Esophagus squamous epithelium (tissue), 4 donors: Measurements from ENCODE around the gene MRPL55.

Experiments
- CTCF ChIP-seq, 6 experiments: fragments of 450-650 bp in 4 of 6; fragments of 200-600 bp in 2 of 6; sonication (generic) in 2 of 6; IDR thresholded peaks; one replicate each; pipeline ENCODE4 v1.5.1; 2016 to 2019; ENCODE audit warnings: antibody characterized with exemption in 6 of 6, mild to moderate bottlenecking in 4 of 6, moderate library complexity in 4 of 6
- POLR2A ChIP-seq, 4 donors: fragments of 450-650 bp; IDR thresholded peaks; one replicate each; pipeline ENCODE4 v1.6.1; 2017; ENCODE audit warnings: antibody characterized with exemption in 4 of 4, mild to moderate bottlenecking in 4 of 4, moderate library complexity in 3 of 4

GRCh38 chr1:228070173-228070572 lies 38.9 kb downstream of the MRPL55 start:
- TF ChIP-seq CTCF (IDR thresholded peaks at IDR 0.05) (no peak), POLR2A (IDR thresholded peaks at IDR 0.05) (no peak)
